H54 (cell line): ENCODE measurements around the gene GAK.

Experiments
- DNase-seq: peaks from one replicate; pipeline ENCODE4 v3.0.0; 2011; ENCODE audit warnings: low spot score, mixed read lengths; ENCODE audit not compliant: insufficient read length
- FAIRE-seq: peaks from 3 replicates; lab custom pipeline; 2011; peaks lifted over from hg19 to GRCh38; lab: Jason Lieb, UNC
- POLR2A ChIP-seq: IDR thresholded peaks from 2 replicates; pipeline ENCODE4 v1.6.1; 2011; ENCODE audit warnings: low read depth, mild to moderate bottlenecking, low read length

The GAK gene

GRCh38 chr4:869776-870175 lies 62.3 kb downstream of the GAK start:
- no peak for TF ChIP-seq POLR2A
- FAIRE-seq = no peak

GRCh38 chr4:868421-868820 lies 63.7 kb downstream of the GAK start:
- DNase-seq (no peak), FAIRE-seq (no peak)
- TF ChIP-seq POLR2A = no peak

More at GRCh38 chr4:869776-870175, 62.3 kb downstream of the GAK start:
- no peak for DNase-seq

- no peak for TF ChIP-seq POLR2A
- no peak for FAIRE-seq
- DNase-seq = no peak
These were observed 64.4 kb downstream of the GAK start for GRCh38 chr4:867526-868250.

DNA sequence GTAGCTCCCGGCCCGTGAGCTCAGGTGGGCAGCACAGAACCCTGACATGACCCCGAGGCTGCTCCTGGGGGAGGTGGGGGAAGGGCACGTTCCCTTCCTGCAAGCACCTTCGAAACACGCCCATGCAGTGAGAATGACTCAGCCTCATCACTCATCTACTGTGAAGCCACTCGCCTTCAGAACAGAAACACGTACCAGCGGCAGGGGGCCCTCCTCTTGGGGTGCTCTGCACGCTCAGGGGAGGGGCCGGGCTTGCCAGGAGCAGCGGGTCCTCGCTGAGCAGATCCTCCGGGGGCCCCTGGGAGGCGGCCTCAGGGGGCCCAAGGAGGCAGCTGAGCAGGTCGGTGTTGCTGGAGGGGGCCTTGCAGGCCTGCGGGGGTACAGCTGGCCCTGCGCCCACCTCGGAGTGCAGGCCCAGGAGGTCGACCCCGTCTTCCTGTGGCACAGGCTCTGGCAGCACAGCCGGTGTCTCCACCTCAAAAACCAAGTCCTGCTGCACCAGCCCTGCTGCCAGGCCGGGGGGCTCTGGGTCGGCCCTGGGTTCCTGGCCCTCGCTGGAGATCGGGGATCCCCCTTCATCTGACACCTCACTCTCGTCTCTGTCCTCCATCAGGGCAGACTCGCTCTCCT lies 65.2 kb downstream of the GAK start:
- peak; percentile 63 for DNase-seq
- FAIRE-seq = no peak
- no peak for TF ChIP-seq POLR2A

GRCh38 chr4:866068-866760 lies 65.9 kb downstream of the GAK start:
- no peak for DNase-seq
- TF ChIP-seq POLR2A = no peak
- no peak for FAIRE-seq

DNA sequence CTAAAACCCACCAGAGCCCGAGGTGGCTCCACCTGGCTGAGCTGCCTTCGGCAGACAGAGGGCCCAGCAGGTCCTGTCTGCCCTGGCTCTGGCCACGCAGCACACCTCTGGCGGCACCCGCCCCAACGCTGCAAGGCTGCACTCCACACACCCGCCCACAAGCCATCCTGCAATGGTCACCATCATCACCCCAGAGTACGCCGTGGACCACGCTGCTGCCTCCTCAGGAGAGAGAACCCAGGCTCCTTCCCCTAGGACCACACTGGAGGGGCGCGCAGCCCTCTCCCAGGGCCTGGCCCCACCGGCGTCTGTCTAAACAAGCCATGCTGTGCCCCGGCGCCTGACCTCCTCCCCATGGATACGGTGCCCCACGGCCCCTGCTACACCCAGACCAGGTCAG lies 66.5 kb downstream of the GAK start:
- no peak for TF ChIP-seq POLR2A
- DNase-seq (no peak), FAIRE-seq (no peak)

DNA sequence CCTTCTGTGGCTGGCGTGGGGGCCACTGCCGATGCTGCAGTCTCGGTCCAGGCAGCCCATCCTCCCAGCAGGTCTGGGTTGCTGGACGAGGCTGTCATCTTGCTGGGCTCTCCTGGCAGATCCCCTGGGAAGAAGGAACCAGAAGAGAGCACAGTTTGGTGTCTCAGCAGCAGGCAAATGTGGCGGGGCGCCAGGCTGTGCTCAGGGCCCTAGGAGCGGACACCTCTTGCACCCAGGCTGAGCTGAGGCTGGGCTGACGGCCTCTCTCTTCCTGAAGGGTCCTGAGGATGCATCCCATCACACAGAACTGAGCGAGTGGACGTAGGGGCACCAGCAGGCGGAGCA lies 67.0 kb downstream of the GAK start:
- FAIRE-seq (no peak), DNase-seq (no peak)
- TF ChIP-seq POLR2A = no peak

GRCh38 chr4:864456-865120 lies 67.5 kb downstream of the GAK start:
- no peak for FAIRE-seq
- DNase-seq = no peak
- TF ChIP-seq POLR2A = no peak

- TF ChIP-seq POLR2A = no peak
- FAIRE-seq (no peak), DNase-seq (no peak)
These were observed 71.6 kb downstream of the GAK start for GRCh38 chr4:860561-860960.

GRCh38 chr4:859496-859895 lies 72.6 kb downstream of the GAK start:
- no peak for TF ChIP-seq POLR2A
- FAIRE-seq = no peak
- DNase-seq = no peak

DNA sequence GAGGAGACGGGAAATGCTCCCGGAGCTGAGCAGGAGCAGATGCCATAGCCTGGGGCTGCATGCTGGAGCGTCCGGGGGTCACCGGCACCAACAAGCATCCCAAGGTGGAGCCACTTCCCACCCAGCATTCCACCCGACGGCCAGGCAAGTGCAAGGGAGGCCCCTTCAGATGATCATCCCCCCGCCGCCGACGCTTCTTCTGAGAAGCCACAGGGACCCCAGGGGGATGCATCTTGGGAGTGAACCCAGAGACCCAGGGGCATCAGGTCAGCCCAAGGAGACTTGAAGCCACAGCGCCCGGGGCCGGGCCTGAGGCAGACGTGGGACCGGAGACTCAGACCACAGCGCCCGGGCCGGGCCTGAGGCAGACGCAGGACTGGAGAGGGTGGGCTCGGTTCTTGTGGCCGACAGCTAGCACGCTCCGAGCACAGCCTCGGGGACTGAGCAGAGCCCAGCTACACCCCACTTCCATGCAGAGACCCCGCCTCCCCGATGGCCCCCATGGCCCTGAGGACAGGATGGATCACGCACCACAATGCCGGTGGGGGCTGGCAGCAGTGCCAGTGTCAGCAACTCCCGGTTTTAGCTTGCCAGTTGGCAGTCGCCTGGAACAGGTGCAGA lies 73.2 kb downstream of the GAK start:
- no peak for TF ChIP-seq POLR2A
- no peak for FAIRE-seq
- no peak for DNase-seq

DNA sequence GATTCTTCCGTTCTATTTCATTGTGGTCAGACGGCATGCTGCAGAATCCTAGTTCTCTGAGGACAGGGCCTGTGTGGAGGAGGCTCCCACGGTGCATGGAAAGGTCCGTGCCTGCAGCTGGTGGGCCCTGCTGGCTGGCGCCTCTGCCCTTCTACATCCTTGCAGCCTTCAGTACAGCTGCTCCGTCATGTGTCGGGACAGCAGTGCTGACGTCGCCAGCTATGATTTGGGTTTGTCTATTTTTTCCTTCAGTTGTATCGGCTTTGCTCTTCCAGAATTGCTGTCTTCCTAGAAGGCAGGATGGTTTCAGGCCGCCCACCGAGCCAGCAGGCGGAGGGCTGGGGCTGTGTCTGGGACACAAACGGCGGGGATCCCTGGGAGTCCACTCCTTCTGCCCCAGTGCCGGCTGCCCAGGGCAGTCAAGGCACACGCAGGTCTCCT lies 74.1 kb downstream of the GAK start:
- TF ChIP-seq POLR2A = no peak
- DNase-seq (no peak), FAIRE-seq (no peak)

DNA sequence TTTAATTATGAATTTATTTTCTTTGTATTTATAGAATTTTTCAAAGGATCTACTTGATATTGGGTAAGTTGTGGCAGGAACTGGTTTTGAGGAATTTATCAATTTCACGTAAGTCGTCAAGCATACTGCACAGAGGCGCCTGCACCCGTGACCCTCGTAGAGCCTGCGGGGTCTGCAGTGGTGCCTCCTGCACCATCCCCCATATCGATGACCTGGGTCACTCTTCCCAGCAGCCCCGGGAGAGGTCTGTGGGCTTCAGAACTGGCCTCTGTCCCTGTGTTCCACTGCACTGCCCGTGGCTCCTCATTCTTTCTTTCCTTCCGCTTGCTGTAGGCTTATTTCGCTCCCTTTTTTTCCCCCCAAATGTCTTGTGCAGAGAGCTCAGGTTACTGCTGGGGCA lies 74.7 kb downstream of the GAK start:
- no peak for TF ChIP-seq POLR2A
- DNase-seq = no peak
- FAIRE-seq = no peak
